ENCODE data around the gene ASCL3. TPM values are rescaled to one million over a fixed set of nuclear protein-coding genes. Genes with fewer than 3 reads are reported as not detected.

Gene ASCL3
- total RNA-seq, 1 experiment from 2014 or later, result not detected

DNA sequence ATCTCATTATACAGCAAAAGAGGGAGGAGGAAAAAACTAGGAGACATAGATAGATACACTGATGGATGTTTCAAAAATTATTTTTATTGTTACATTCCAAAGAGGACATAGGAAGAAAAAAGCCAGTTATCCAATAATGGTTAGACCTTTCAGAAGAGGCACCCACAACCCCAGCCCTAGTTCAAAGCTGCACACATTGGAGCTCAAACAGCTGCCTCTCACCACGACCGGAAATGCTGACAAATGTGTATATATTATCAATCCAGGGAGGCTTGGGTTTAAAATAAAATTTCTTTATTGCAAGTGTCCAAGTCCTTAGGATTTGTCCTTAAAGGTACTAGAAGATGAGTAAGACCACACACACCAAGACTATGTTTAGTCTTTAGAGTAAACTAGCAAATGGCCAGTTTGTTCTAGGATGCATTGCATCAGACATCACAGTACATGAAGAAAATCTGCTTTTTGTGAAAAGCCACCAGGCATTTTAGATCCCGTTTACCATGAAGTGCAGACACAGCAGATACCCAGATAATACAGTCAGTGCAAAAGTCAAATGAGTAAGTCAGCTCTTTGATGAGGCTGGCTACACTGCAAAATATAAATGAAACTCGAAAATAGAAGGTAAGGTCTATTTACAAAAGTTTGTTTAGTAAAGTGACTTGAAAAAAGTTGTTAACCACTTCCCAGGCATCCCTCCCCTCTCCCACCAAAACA lies 4.6 kb upstream of the ASCL3 start:
- CTCF ChIA-PET, result no interaction called here

DNA sequence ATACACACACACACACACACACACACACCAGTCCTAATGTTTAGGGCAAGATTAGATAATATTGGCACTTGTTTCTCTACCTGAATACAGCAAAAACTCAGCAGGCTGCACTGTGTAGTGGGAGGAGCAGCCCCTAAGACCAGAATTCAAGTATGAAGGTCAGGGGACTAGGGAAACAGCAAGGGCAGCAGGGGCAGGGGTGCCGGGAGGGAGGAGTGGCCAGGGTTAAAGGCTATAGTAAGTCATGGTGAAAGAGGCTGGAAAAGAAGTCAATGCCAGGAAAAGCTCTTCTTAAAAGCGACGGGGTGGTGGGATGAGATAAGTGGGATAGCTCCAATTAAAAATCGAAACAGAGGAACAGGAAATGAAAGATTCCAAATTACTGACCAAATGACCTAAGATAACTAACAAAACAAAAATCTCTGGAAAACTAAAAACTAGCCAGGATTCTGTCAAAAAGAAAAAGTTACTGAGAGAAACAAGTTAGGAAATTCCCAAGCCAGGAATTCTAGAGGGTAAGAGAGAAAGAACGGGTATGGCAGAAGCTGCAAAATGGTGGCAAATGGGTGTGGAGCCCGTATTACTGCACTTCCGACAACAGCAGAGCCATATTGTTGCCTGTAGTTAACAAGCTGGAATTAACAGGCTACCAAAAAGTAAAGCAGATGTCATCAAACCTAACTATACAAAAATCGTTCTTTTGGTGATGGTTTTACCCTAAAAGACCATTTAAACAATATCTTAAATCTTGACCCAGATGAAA lies 1.3 kb downstream of the ASCL3 start:
- TF ChIP-seq CTCF (conservative IDR thresholded peaks at IDR 0.05; ENCODE audit: low read depth, low read length) (no peak), EZH2 (IDR thresholded peaks at IDR 0.05; ENCODE audit: borderline replicate concordance, low read depth, low read length, poor library complexity, severe bottlenecking) (no peak)
- intact Hi-C loops (cut with micrococcal nuclease; ENCODE audit: unreplicated experiment), result no loop called here

More for the DNA sequence above, 4.6 kb upstream of the ASCL3 start:
- intact Hi-C loops (cut with micrococcal nuclease; ENCODE audit: unreplicated experiment), result no loop called here
- BruUV-seq (replicated peaks), result no TSS peak
- DNase-seq (ENCODE audit: low spot score), result no peak
- H3K27ac ChIP-seq (ENCODE audit: low read depth, low read length, poor library complexity, severe bottlenecking), result peak overlapping the region; percentile 37
- peaks cover 20% of the 10 kb centered on the region for H3K4me1 ChIP-seq (ENCODE audit: insufficient read depth, low read length, poor library complexity, severe bottlenecking)
- no peaks in the 10 kb centered on the region for H3K9me3 ChIP-seq (ENCODE audit: low read depth, low read length, poor library complexity, severe bottlenecking)
- H3K27me3 ChIP-seq (replicated peaks; ENCODE audit: insufficient read depth, low read depth, low read length, poor library complexity), result no peaks in the 10 kb centered on the region
- no peak overlapping the region for H3K4me3 ChIP-seq (ENCODE audit: low read depth, low read length, poor library complexity, severe bottlenecking)
- no peaks in the 10 kb centered on the region for H3K36me3 ChIP-seq (ENCODE audit: insufficient read depth, low read length, poor library complexity, severe bottlenecking)
- no peak for TF ChIP-seq CTCF (conservative IDR thresholded peaks at IDR 0.05; ENCODE audit: low read depth, low read length)
- TF ChIP-seq EZH2 (IDR thresholded peaks at IDR 0.05; ENCODE audit: borderline replicate concordance, low read depth, low read length, poor library complexity, severe bottlenecking), result no peak
- POLR2A ChIA-PET (ENCODE audit: low non-redundant PET), result no interaction called here

GRCh38 chr11:8937659-8938058 lies 5.2 kb downstream of the ASCL3 start:
- no TSS peak for BruUV-seq (replicated peaks)
- no peak for TF ChIP-seq EZH2 (IDR thresholded peaks at IDR 0.05; ENCODE audit: borderline replicate concordance, low read depth, low read length, poor library complexity, severe bottlenecking)
- no peak for TF ChIP-seq CTCF (conservative IDR thresholded peaks at IDR 0.05; ENCODE audit: low read depth, low read length)
- no peak for DNase-seq (ENCODE audit: low spot score)
- POLR2A ChIA-PET (ENCODE audit: low non-redundant PET), result no interaction called here
- no peak overlapping the region for H3K4me3 ChIP-seq (ENCODE audit: low read depth, low read length, poor library complexity, severe bottlenecking)
- peaks cover 7% of the 10 kb centered on the region for H3K4me1 ChIP-seq (ENCODE audit: insufficient read depth, low read length, poor library complexity, severe bottlenecking)
- H3K9me3 ChIP-seq (ENCODE audit: low read depth, low read length, poor library complexity, severe bottlenecking), result no peaks in the 10 kb centered on the region
- no peaks in the 10 kb centered on the region for H3K27me3 ChIP-seq (replicated peaks; ENCODE audit: insufficient read depth, low read depth, low read length, poor library complexity)
- intact Hi-C loops (cut with micrococcal nuclease; ENCODE audit: unreplicated experiment), result no loop called here
- CTCF ChIA-PET, result no interaction called here
- H3K27ac ChIP-seq (ENCODE audit: low read depth, low read length, poor library complexity, severe bottlenecking), result no peak overlapping the region
- no peaks in the 10 kb centered on the region for H3K36me3 ChIP-seq (ENCODE audit: insufficient read depth, low read length, poor library complexity, severe bottlenecking)

More for the DNA sequence above, 1.3 kb downstream of the ASCL3 start:
- Histone ChIP-seq H3K27ac (ENCODE audit: low read depth, low read length, poor library complexity, severe bottlenecking) (no peak overlapping the region), H3K27me3 (replicated peaks; ENCODE audit: insufficient read depth, low read depth, low read length, poor library complexity) (no peaks in the 10 kb centered on the region), H3K4me3 (ENCODE audit: low read depth, low read length, poor library complexity, severe bottlenecking) (no peak overlapping the region), H3K9me3 (ENCODE audit: low read depth, low read length, poor library complexity, severe bottlenecking) (no peaks in the 10 kb centered on the region), H3K4me1 (ENCODE audit: insufficient read depth, low read length, poor library complexity, severe bottlenecking) (no peaks in the 10 kb centered on the region), H3K36me3 (ENCODE audit: insufficient read depth, low read length, poor library complexity, severe bottlenecking) (no peaks in the 10 kb centered on the region)
- no peak for DNase-seq (ENCODE audit: low spot score)
- ChIA-PET POLR2A (ENCODE audit: low non-redundant PET) (no interaction called here), CTCF (no interaction called here)
- BruUV-seq (replicated peaks), result no TSS peak

All from A673 (cell line).